Left lobe of liver (tissue), 2 donors: Measurements from ENCODE around the gene SLC27A2. TPM values are rescaled to one million over a fixed set of nuclear protein-coding genes. Genes with fewer than 3 reads are reported as not detected.
"Not testable (repeated sequence)": the region's sequence is repeated elsewhere in the genome, so short reads cannot be mapped to it uniquely, and the experiment has no call there.

ENCODE experiments used
- ATAC-seq: fragments of 200-7000 bp; cut with Tn5 transposase; one replicate; pipeline ENCODE4 v1.9.1; 2020; ENCODE audit warnings: mild to moderate bottlenecking, moderate library complexity
- DNase-seq: peaks from one replicate; pipeline ENCODE4 v3.0.0-alpha.2; 2020; ENCODE audit warnings: low spot score
- total RNA-seq: library from RNA; stranded (reverse); gene quantifications from one replicate; pipeline ENCODE4 v1.2.1, GENCODE V29; 2021
- donor health status: DM: no; HTN: no; CAD: no; lungs with moderate emphysema.
- donor health status: DM: no; HTN: yes; CAD: no.

SLC27A2 gene
- 153 TPM for total RNA-seq

DNA sequence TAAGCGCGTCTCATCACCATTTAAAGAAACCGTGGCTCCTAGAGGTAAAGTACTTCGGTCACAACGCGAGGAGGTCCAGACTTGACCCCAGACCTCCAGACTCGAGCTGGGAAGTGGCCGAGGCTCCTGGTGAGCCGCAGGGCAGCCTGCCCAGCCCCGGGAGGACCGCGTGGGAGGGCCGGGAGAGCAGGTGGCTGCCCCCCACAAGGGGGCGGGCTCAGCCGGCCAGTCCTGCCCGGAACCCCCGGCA, at the start of gene SLC27A2:
Gene SLC27A2 (plus strand): TSS at position 228 of the 250 bp plus-strand sequence. CDS start 232 bp downstream, outside the sequence.
- ATAC-seq = peak; percentile 87
- peak; percentile 86 for DNase-seq

GRCh38 chr15:50132251-50132984, 49.6 kb upstream of the SLC27A2 start:
- DNase-seq, ATAC-seq: not testable (repeated sequence)

GRCh38 chr15:50134524-50135024, 47.4 kb upstream of the SLC27A2 start:
- peak; percentile 26 for ATAC-seq
- DNase-seq = no peak

GRCh38 chr15:50135031-50135551, 46.9 kb upstream of the SLC27A2 start:
- ATAC-seq = no peak
- DNase-seq = no peak

GRCh38 chr15:50137330-50137761, 44.6 kb upstream of the SLC27A2 start:
- ATAC-seq (no peak), DNase-seq (no peak)

DNA sequence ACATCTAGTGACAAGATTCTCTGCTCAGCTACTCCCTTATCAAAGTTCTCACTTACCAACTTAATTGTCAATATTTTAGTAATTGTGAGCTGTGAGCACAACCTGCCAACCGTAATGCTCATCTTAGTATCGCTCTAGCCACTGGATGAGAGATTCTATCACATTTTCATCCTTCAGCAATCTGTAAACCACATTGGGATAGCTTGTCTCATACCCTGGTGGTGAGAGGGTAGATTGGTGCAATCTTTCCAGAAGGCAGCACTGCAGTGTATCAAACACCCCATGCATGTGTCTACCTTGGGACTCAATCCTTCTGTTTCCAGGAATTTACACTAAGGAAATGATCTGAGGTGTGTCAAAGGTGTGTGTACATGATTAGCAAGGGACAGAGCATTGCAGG, 44.1 kb upstream of the SLC27A2 start:
- no peak for ATAC-seq
- no peak for DNase-seq

GRCh38 chr15:50138391-50138790, 43.6 kb upstream of the SLC27A2 start:
- no peak for DNase-seq
- no peak for ATAC-seq

- ATAC-seq (no peak), DNase-seq (no peak)
Measured at GRCh38 chr15:50140098-50140497, 41.9 kb upstream of the SLC27A2 start.

DNA sequence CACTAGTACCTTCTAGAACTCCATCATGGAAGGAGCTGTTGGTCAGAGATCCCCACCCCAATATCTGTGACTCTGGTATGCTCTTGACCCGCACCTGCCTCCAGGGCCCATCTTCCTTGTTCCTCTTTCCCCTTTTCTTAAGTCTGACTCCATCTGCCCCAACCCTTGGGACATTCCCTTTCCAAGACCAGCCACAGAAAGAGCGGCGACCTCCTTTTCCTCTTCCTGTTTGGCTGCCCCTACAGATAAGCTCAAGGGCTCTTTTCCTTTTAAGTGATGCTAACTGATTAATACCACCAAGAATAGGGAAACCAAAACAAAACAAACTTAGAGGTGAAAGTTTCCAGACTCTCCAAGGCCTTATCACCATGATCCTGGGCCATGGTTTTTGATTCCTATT, 41.0 kb upstream of the SLC27A2 start:
- DNase-seq (no peak), ATAC-seq (no peak)

DNA sequence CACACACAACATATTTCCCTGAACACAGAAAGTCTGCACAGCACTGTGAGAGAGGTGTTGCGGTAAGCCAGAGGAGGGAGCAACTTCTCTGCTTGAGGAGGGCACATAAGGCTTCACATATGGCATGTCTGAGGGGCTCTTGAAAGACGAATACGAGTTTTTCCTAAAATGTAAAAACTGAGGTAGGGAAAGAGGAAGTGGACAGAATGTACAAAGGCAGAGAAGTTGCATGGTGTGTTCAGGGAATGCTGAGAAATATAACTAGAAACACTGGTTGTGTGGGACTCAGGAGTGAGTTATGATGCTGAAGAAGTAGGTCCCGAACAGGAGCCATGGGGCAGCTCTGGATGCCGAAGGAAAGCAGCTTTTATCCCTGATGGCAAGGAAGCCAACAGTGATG, 40.1 kb upstream of the SLC27A2 start:
- no peak for ATAC-seq
- no peak for DNase-seq

DNA sequence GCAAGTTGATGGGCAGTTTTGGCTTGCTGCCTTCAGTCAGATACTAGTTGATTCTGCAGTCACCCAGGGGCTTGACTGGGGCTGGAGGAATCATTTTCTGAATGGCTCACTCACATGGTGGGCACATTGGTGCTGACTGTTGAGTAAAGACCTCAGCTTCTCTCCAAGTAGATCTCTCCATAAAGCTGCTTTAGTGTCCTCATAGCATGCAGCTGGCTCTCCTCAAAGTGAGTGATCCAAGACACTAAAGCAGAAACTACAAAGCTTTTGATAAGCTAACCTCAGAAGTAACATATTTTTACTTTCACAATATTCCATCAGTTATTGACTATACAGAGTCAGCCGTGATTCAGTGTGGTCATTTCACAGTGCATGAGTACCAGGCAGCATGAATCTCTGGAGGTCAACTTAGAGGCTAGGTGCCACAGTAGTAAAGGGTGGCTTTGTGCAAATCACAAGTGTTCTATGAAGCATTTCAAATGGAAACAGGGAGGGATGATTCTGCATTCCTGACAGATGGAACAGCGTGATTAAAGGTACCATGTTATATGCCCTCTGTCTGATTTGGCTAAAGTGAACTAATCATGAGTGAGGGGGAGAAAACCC, 38.6 kb upstream of the SLC27A2 start:
- DNase-seq (no peak), ATAC-seq (no peak)

- no peak for DNase-seq
- ATAC-seq = no peak
Measured at GRCh38 chr15:50144341-50145120, 37.5 kb upstream of the SLC27A2 start.

DNA sequence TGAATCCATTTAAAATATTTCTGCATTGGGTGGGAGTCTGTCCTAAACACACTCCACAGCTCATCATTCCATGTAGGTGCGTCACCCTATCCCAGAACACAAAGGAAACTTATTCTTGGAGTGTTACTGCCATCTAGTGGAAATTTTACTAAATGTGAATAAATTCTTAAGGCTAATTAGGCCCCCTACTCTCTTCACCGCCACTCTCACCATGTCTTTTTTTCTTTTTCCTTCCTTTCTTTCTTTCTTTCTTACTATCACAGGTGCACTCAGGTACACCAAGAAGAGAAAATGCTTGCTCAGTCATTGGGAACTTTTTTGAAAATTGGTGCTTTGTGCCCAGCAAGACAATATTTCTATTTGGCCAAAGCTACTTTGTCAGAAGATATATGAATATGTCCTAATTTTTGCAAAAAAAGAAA, 36.5 kb upstream of the SLC27A2 start:
- DNase-seq (no peak), ATAC-seq (peak; percentile 69)

DNA sequence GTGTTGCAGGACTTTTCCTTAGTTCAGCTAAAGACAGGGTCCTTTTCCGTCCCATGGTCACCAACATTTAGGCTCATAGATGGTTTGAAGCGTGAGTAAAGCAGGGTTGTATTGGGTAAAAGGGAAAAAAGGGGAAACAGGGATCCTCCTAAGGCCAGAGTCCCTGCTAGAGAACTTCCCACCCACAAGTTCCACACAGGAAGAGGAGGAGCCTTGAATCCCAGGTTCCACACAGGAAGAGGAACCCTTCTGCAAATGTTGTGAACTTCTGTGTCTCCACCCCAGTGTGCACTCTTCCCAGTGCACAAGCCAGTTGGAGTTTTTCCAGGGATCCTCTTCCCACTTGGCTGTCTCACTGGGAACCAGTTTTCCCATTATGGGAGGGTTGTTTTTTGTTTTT, 35.4 kb upstream of the SLC27A2 start:
- peak; percentile 82 for DNase-seq
- peak; percentile 92 for ATAC-seq

GRCh38 chr15:50148362-50148963, 33.5 kb upstream of the SLC27A2 start:
- ATAC-seq = peak; percentile 69
- DNase-seq = peak; percentile 55

GRCh38 chr15:50149090-50149489, 32.9 kb upstream of the SLC27A2 start:
- ATAC-seq = no peak
- DNase-seq = no peak

GRCh38 chr15:50150349-50150748, 31.6 kb upstream of the SLC27A2 start:
- DNase-seq (no peak), ATAC-seq (no peak)

- ATAC-seq (no peak), DNase-seq (no peak)
Measured at GRCh38 chr15:50150851-50151250, 31.1 kb upstream of the SLC27A2 start.

DNA sequence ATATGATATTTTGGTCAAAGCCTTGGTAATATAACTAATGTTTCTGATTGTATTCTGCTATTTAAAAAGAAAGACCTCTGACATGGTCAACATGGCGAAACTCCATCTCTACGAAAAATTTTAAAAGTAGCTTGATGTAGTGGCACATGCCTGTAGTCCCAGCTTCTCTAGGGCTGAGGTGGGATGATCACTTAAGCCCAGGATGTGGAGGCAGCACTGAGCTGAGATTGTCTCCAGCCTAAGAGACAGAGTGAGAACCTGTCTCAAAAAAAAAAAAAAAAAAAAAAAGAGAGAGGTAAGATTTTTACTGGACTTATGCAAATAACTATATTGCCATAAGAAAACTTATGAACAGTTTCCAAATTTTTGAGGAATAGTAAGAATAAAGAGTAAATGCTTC, 30.5 kb upstream of the SLC27A2 start:
- DNase-seq (no peak), ATAC-seq (no peak)

- DNase-seq, ATAC-seq: not testable (repeated sequence)
Measured at GRCh38 chr15:50158236-50158635, 23.8 kb upstream of the SLC27A2 start.
